ENCODE data around the gene APOL3. TPM values are rescaled to one million over a fixed set of nuclear protein-coding genes. Genes with fewer than 3 reads are reported as not detected.
"Not testable (repeated sequence)": the region's sequence is repeated elsewhere in the genome, so short reads cannot be mapped to it uniquely, and the experiment has no call there.

The APOL3 gene
- total RNA-seq, 3 donors from 2014 or later (not counting 1 experiment from before 2014, with no cell fraction given): 105 to 166 (median 111) TPM

DNA sequence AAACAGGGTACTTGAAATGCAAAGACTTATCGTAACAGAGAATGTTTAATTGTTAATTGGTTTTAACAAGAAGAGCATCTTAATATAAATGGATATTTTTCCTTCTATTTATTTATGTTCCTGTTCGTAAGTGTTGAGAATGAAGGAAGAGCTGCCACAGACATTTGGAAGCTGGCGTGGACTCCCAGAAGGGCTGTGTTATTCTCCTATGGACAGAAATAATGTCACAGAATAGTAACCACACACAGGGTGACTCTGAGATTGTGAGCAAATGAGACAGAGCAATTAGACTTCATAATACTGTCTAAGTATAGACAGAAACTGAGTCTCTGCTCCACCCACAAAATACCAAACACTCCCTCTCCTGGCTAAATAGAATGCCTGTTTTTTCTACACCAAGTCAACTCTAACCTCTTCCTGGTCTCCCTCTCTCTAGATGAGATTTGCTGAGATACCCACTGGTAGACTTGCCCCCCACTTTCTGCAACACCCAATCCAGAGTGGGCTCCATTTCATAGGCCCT, 6.1 kb downstream of the APOL3 start:
- Histone ChIP-seq H3K4me1 (ENCODE audit: control insufficient read depth, insufficient read depth, low read length) (peaks cover 70% of the 10 kb centered on the region), H3K9me3 (ENCODE audit: control insufficient read depth, insufficient read depth, low read length) (no peaks in the 10 kb centered on the region), H3K27me3 (ENCODE audit: control insufficient read depth, insufficient read depth, low read length) (no peaks in the 10 kb centered on the region), H3K27ac (ENCODE audit: low read length) (no peak overlapping the region), H3K36me3 (ENCODE audit: control insufficient read depth, insufficient read depth, low read length) (peaks cover 19% of the 10 kb centered on the region), H3K4me3 (ENCODE audit: low read length) (no peak overlapping the region)
- TF ChIP-seq CTCF (IDR thresholded peaks at IDR 0.05): no peak
- Mint-ChIP-seq H3K27ac (peak overlapping the region; percentile 99 to 100), H3K27me3 (ENCODE audit: low read depth in 2 of 2) (no peaks in the 10 kb centered on the region), H3K4me1 (peaks cover 88 to 93% of the 10 kb centered on the region in 2 donors), H3K36me3 (peaks cover 13% of the 10 kb centered on the region), H3K9me3 (peaks cover 0 to 5% of the 10 kb centered on the region in 2 donors), H3K4me3 (peak overlapping the region; percentile 99)
- DNase-seq (no peak), ATAC-seq (no peak)
- intact Hi-C loops (cut with micrococcal nuclease): no loop called here
- 100% methylated on average over 2 of the region's 3 CpGs for WGBS (ENCODE audit: insufficient coverage)

- Mint-ChIP-seq H3K27me3 (ENCODE audit: low read depth in 2 of 2) (no peaks in the 10 kb centered on the region), H3K36me3 (peaks cover 13% of the 10 kb centered on the region), H3K9me3 (peaks cover 0 to 5% of the 10 kb centered on the region in 2 donors), H3K27ac (peak overlapping the region; percentile 99 to 100), H3K4me3 (peak overlapping the region; percentile 14), H3K4me1 (peaks cover 82 to 85% of the 10 kb centered on the region in 2 donors)
- no peaks in the 10 kb centered on the region for H3K27me3 ChIP-seq (ENCODE audit: control insufficient read depth, insufficient read depth, low read length)
- peaks cover 66% of the 10 kb centered on the region for H3K4me1 ChIP-seq (ENCODE audit: control insufficient read depth, insufficient read depth, low read length)
- intact Hi-C loops (cut with micrococcal nuclease): no loop called here
- ATAC-seq (no peak), DNase-seq (no peak)
- H3K9me3 ChIP-seq (ENCODE audit: control insufficient read depth, insufficient read depth, low read length): no peaks in the 10 kb centered on the region
- TF ChIP-seq CTCF (IDR thresholded peaks at IDR 0.05): no peak
- no peak overlapping the region for H3K4me3 ChIP-seq (ENCODE audit: low read length)
- H3K36me3 ChIP-seq (ENCODE audit: control insufficient read depth, insufficient read depth, low read length): peaks cover 26% of the 10 kb centered on the region
- WGBS (ENCODE audit: insufficient coverage): 76% methylated on average over 12 of the region's 12 CpGs
- peak overlapping the region; percentile 18 for H3K27ac ChIP-seq (ENCODE audit: low read length)
Measured at GRCh38 chr22:36153501-36154422, 6.8 kb downstream of the APOL3 start.

DNA sequence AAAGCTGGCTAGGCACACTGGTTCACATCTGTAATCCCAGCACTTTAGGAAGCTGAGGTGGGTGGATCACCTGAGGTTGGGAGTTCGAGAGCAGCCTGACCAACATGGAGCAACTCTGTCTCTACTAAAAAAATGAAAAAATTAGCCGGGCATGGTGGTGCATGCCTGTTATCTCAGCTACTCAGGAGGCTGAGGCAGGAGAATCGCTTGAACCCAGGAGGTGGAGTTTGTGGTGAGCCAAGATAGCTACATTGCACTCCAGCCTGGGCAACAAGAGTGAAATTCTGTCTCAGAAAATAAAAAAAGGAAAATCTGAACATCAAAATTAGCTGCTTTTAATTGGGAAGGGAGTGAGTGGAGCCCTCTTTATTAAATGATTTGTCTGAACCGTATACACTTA, 7.7 kb downstream of the APOL3 start:
- peaks cover 13% of the 10 kb centered on the region for H3K36me3 Mint-ChIP-seq
- intact Hi-C loops (cut with micrococcal nuclease); H3K27me3 ChIP-seq (ENCODE audit: control insufficient read depth, insufficient read depth, low read length); ATAC-seq; DNase-seq; H3K9me3 Mint-ChIP-seq; H3K4me3 Mint-ChIP-seq; H3K4me3 ChIP-seq (ENCODE audit: low read length); H3K9me3 ChIP-seq (ENCODE audit: control insufficient read depth, insufficient read depth, low read length); H3K27me3 Mint-ChIP-seq (ENCODE audit: low read depth in 2 of 2): not testable (repeated sequence)
- H3K4me1 Mint-ChIP-seq: peaks cover 74 to 77% of the 10 kb centered on the region in 2 donors
- peak overlapping the region; percentile 18 for H3K27ac ChIP-seq (ENCODE audit: low read length)
- H3K4me1 ChIP-seq (ENCODE audit: control insufficient read depth, insufficient read depth, low read length): peaks cover 60% of the 10 kb centered on the region
- 83% methylated on average over 3 of the region's 4 CpGs for WGBS (ENCODE audit: insufficient coverage)
- H3K27ac Mint-ChIP-seq: peak overlapping the region in 1 of 2 donors; percentile 99
- peaks cover 35% of the 10 kb centered on the region for H3K36me3 ChIP-seq (ENCODE audit: control insufficient read depth, insufficient read depth, low read length)

GRCh38 chr22:36152088-36152487, 8.5 kb downstream of the APOL3 start:
- Mint-ChIP-seq H3K9me3 (peaks cover 0 to 5% of the 10 kb centered on the region in 2 donors), H3K36me3 (peaks cover 11% of the 10 kb centered on the region), H3K4me3 (peak overlapping the region; percentile 11), H3K4me1 (peaks cover 67 to 69% of the 10 kb centered on the region in 2 donors), H3K27ac (peak overlapping the region; percentile 22 to 52), H3K27me3 (ENCODE audit: low read depth in 2 of 2) (no peaks in the 10 kb centered on the region)
- H3K36me3 ChIP-seq (ENCODE audit: control insufficient read depth, insufficient read depth, low read length): peaks cover 43% of the 10 kb centered on the region
- intact Hi-C loops (cut with micrococcal nuclease): no loop called here
- no peaks in the 10 kb centered on the region for H3K27me3 ChIP-seq (ENCODE audit: control insufficient read depth, insufficient read depth, low read length)
- DNase-seq (no peak), ATAC-seq (no peak)
- WGBS (ENCODE audit: insufficient coverage): 89% methylated on average over 3 of the region's 3 CpGs
- H3K9me3 ChIP-seq (ENCODE audit: control insufficient read depth, insufficient read depth, low read length): no peaks in the 10 kb centered on the region
- no peak overlapping the region for H3K4me3 ChIP-seq (ENCODE audit: low read length)
- TF ChIP-seq CTCF (IDR thresholded peaks at IDR 0.05): no peak
- H3K4me1 ChIP-seq (ENCODE audit: control insufficient read depth, insufficient read depth, low read length): peaks cover 53% of the 10 kb centered on the region
- H3K27ac ChIP-seq (ENCODE audit: low read length): no peak overlapping the region
